IgD-negative memory B cell (primary cell): ENCODE data around the gene CARM1. TPM values are rescaled to one million over a fixed set of nuclear protein-coding genes. Genes with fewer than 3 reads are reported as not detected.
"Not testable (repeated sequence)": the region's sequence is repeated elsewhere in the genome, so short reads cannot be mapped to it uniquely, and the experiment has no call there.

ENCODE experiments used
- H3K27ac Mint-ChIP-seq, 3 donors: one replicate each; pipeline ENCODE4 v1.8.0; 2020 to 2022; ENCODE audit warnings: mild to moderate bottlenecking in 3 of 3, mixed read lengths in 3 of 3, moderate library complexity in 1 of 3
- H3K27me3 Mint-ChIP-seq: one replicate; pipeline ENCODE4 v1.8.0; 2021; ENCODE audit warnings: mixed read lengths
- H3K36me3 Mint-ChIP-seq: one replicate; pipeline ENCODE4 v1.8.0; 2020; ENCODE audit warnings: mild to moderate bottlenecking, mixed read lengths
- H3K4me1 Mint-ChIP-seq, 3 donors: one replicate each; pipeline ENCODE4 v1.8.0; 2020 to 2022; ENCODE audit warnings: mixed read lengths in 3 of 3, mild to moderate bottlenecking in 1 of 3
- H3K4me3 Mint-ChIP-seq, 4 donors: one replicate each; pipeline ENCODE4 v1.8.0; 2020 to 2022; ENCODE audit warnings: mild to moderate bottlenecking in 4 of 4, mixed read lengths in 4 of 4, moderate library complexity in 3 of 4
- H3K9me3 Mint-ChIP-seq, 3 donors: one replicate each; pipeline ENCODE4 v1.8.0; 2020 to 2021; ENCODE audit warnings: mixed read lengths in 3 of 3, mild to moderate bottlenecking in 1 of 3
- polyA plus RNA-seq: library from polyadenylated mRNA; unstranded; fragments of 300-500 nt; fragmentation: Illumina TruSeq; gene quantifications from one replicate; pipeline ENCODE4 v1.2.3, GENCODE V29; 2021

Gene CARM1
- polyA plus RNA-seq, 1 donor from 2014 or later, result 1.4 TPM

DNA sequence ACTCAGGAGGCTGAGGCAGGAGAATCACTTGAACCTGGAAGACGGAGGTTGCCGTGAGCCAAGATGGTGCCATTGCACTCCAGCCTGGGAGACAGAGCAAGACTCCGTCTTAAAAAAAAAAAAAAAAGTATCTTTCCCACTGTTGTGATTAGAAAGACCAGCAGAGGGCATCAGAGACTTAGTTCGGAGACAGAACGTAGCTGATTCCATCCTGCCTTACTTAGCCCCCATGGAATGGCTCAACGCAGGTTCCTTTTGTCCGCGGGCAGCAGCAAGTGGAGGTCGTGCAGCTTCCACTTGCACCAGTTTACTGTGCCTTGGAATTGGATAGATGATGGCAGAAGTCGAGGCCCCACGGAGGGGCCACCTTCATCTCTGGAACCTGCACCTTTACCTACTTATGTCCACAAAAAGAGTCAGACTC, 65.3 kb downstream of the CARM1 start:
- no peak overlapping the region for H3K4me3 Mint-ChIP-seq
- H3K4me1 Mint-ChIP-seq, result peaks cover 0 to 3% (median 2%) of the 10 kb centered on the region in 3 donors
- no peaks in the 10 kb centered on the region for H3K36me3 Mint-ChIP-seq
- peak overlapping the region in 1 of 3 donors; percentile 80 for H3K27ac Mint-ChIP-seq
- H3K27me3 Mint-ChIP-seq, result no peaks in the 10 kb centered on the region
- no peaks in the 10 kb centered on the region for H3K9me3 Mint-ChIP-seq

- not testable (repeated sequence) for H3K4me1 Mint-ChIP-seq, H3K4me3 Mint-ChIP-seq, H3K27ac Mint-ChIP-seq, H3K27me3 Mint-ChIP-seq, H3K9me3 Mint-ChIP-seq, H3K36me3 Mint-ChIP-seq
These were observed 70.3 kb downstream of the CARM1 start for GRCh38 chr19:10941649-10942048.

GRCh38 chr19:10943412-10943811, 72.1 kb downstream of the CARM1 start:
- H3K9me3 Mint-ChIP-seq, H3K36me3 Mint-ChIP-seq, H3K27me3 Mint-ChIP-seq, H3K4me1 Mint-ChIP-seq, H3K27ac Mint-ChIP-seq, H3K4me3 Mint-ChIP-seq: not testable (repeated sequence)

GRCh38 chr19:10945264-10945663, 73.9 kb downstream of the CARM1 start:
- H3K27ac Mint-ChIP-seq, result no peak overlapping the region
- no peaks in the 10 kb centered on the region for H3K36me3 Mint-ChIP-seq
- peaks cover 0 to 6% (median 4%) of the 10 kb centered on the region in 3 donors for H3K4me1 Mint-ChIP-seq
- no peaks in the 10 kb centered on the region for H3K9me3 Mint-ChIP-seq
- no peak overlapping the region for H3K4me3 Mint-ChIP-seq
- H3K27me3 Mint-ChIP-seq, result no peaks in the 10 kb centered on the region

DNA sequence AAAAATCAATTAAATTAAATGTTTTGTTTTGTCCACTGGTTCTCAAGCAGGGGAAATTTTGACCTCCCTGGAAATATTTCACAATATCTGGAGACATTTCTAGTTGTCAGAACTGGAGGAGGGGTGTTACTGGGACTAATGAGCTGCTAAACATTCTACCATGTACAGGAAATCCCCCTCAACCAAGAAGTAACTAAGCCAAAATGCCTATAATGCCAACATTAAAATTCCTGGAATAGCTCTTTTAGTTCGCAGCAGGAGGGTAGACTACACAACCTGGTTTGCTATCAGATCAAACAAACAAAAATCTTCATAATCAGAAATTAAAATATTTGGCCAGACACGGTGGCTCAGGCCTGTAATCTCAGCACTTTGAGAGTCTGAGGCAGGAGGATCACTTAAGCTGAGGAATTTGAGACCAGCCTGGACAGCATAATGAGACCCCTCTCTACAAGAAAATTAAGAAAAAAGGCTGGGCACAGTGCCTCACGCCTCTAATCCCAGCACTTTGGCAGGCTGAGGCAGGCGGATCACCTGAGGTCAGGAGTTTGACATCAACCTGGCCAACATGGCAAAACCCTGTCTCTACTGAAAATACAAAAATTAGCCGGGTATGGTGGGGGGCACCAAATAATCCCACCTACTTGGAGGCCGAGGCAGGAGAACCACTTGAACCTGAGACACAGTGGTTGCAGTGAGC, 75.8 kb downstream of the CARM1 start:
- no peak overlapping the region for H3K27ac Mint-ChIP-seq

GRCh38 chr19:10952809-10953208, 81.5 kb downstream of the CARM1 start:
- peaks cover 0 to 5% (median 5%) of the 10 kb centered on the region in 3 donors for H3K4me1 Mint-ChIP-seq
- H3K27ac Mint-ChIP-seq, result peak overlapping the region in 2 of 3 donors; percentile 25 to 47
- peaks cover 1% of the 10 kb centered on the region for H3K36me3 Mint-ChIP-seq
- H3K4me3 Mint-ChIP-seq, result no peak overlapping the region
- H3K9me3 Mint-ChIP-seq, result no peaks in the 10 kb centered on the region
- no peaks in the 10 kb centered on the region for H3K27me3 Mint-ChIP-seq

More for the DNA sequence above, 75.8 kb downstream of the CARM1 start:
- Mint-ChIP-seq H3K9me3 (no peaks in the 10 kb centered on the region), H3K4me3 (peak overlapping the region in 1 of 4 donors; percentile 41), H3K36me3 (no peaks in the 10 kb centered on the region), H3K4me1 (peaks cover 0 to 4% (median 1%) of the 10 kb centered on the region in 3 donors), H3K27me3 (no peaks in the 10 kb centered on the region)

- H3K4me1 Mint-ChIP-seq, result peaks cover 21 to 25% (median 25%) of the 10 kb centered on the region in 3 donors
- H3K9me3 Mint-ChIP-seq, H3K36me3 Mint-ChIP-seq, H3K27me3 Mint-ChIP-seq: not testable (repeated sequence)
- peak overlapping the region in 2 of 3 donors; percentile 63 to 99 for H3K27ac Mint-ChIP-seq
- H3K4me3 Mint-ChIP-seq, result peak overlapping the region; percentile 86 to 95 (median 92)
These were observed 88.1 kb downstream of the CARM1 start for GRCh38 chr19:10959277-10959968.

DNA sequence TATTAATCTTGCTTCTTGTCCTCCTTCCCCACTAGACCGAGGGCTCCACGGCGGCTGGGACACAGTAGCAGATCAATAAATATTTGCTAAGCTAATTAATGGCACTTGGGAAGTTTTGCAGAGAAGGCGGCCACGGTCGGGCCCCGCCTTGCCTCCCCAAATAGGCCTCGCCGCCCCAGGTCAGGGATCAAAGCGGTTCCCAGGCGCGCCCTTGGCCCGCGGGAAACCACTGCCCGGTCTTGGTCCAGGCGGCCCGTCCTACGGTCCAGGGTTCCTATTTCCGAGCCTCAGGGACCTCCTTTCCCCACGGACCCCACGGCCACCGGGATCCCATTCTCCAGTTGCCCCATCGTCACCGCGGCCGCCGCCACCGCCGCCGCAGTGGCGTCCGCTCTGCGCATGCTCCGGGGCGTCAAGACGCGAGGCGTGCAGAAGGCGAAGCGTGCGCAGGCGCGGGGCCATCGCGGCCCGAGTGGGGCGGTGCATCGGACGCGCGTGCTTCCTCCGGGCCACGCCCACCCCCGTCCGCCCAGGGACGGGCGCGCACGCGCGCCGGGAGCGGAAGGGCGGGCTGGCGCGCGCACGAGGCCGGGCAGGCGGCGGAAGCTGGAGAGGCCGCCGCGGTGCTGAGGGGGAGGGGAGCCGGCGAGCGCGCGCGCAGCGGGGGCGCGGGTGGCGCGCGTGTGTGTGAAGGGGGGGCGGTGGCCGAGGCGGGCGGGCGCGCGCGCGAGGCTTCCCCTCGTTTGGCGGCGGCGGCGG, 89.1 kb downstream of the CARM1 start, which contains the start of gene SMARCA4:
Gene SMARCA4, plus strand, starts transcription at position 717 of the 759 bp plus-strand sequence. CDS start 23,122 bp downstream, outside the sequence.
- Mint-ChIP-seq H3K27me3 (no peaks in the 10 kb centered on the region), H3K27ac (peak within 1 kb of the TSS; percentile 78 to 99 (median 96)), H3K4me3 (peak within 1 kb of the TSS; percentile 88 to 97 (median 96)), H3K4me1 (peaks cover 21 to 25% (median 25%) of the 10 kb centered on the region in 3 donors), H3K36me3 (peaks cover 2% of the 10 kb centered on the region), H3K9me3 (no peaks in the 10 kb centered on the region)

- H3K36me3 Mint-ChIP-seq, result peaks cover 2% of the 10 kb centered on the region
- no peaks in the 10 kb centered on the region for H3K27me3 Mint-ChIP-seq
- H3K4me1 Mint-ChIP-seq, result peaks cover 21 to 28% (median 26%) of the 10 kb centered on the region in 3 donors
- peak overlapping the region; percentile 73 to 99 (median 91) for H3K27ac Mint-ChIP-seq
- H3K9me3 Mint-ChIP-seq, result no peaks in the 10 kb centered on the region
- peak overlapping the region; percentile 88 to 97 (median 96) for H3K4me3 Mint-ChIP-seq
These were observed 89.9 kb downstream of the CARM1 start for GRCh38 chr19:10961073-10961860.

DNA sequence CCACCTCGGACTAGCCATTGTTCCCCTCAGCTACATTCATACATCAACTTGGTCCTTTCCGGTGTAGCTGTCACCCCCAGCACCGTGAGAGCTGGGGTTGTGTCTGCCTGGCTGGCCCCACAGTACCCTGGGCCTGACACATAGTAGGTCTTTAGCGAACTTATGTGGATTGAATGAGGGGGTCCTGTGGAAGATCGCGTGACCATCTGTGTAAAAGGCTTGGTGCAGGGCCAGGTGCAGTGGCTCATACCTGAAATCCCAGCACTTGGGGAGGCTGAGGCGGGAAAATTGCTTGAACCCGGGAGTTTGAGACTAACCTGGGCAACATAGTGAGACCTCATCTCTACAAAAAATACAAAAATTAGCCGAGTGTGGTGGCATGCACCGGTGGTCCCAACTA, 91.5 kb downstream of the CARM1 start:
- Mint-ChIP-seq H3K9me3 (no peaks in the 10 kb centered on the region), H3K4me1 (peaks cover 24 to 30% (median 28%) of the 10 kb centered on the region in 3 donors), H3K27ac (peak overlapping the region; percentile 63 to 99 (median 95)), H3K36me3 (peaks cover 2% of the 10 kb centered on the region), H3K4me3 (peak overlapping the region in 3 of 4 donors; percentile 62 to 96 (median 78)), H3K27me3 (no peaks in the 10 kb centered on the region)

DNA sequence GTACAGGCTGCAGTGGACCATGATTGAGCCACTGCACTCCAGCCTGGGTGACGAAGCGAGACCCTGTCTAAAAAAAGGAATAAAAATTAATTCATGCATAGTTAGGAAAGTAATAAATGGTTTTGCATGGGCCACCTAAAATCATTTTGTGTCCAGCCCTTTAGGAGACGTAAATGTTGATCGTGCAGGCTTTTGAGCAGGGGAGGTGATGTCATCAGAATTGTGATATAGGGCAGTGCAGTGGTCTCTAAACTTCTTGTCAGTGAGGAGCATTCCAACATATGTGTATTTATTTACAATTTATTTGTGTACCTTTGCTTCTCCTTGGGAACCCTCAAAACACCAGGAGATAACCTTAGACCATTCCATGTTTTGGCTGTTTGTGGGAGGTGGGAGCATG, 92.5 kb downstream of the CARM1 start:
- peak overlapping the region; percentile 34 to 96 (median 76) for H3K4me3 Mint-ChIP-seq
- H3K27ac Mint-ChIP-seq, result peak overlapping the region; percentile 62 to 99 (median 63)
- H3K4me1 Mint-ChIP-seq, result peaks cover 31 to 37% (median 37%) of the 10 kb centered on the region in 3 donors
- H3K36me3 Mint-ChIP-seq, result peaks cover 4% of the 10 kb centered on the region
- H3K27me3 Mint-ChIP-seq, result no peaks in the 10 kb centered on the region
- no peaks in the 10 kb centered on the region for H3K9me3 Mint-ChIP-seq

DNA sequence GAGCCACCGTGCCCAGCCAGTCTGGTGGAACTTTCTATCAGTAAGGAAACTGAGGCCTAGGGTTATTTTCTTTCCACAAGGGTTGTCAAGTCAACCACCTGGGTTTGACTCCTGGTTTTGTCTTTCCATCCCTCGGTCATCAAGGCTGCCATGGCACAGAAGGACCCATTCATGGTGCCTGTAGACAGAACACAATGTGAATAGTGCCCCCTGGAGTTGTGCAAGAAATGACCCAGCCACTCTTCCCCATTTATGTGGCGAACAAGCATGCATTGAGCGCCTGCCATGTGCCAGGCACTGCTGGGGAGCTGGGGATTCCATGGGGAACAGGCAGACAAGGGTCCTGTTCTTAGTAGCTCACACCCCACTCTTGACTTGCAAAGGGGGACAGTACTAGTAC, 93.5 kb downstream of the CARM1 start:
- peak overlapping the region in 2 of 3 donors; percentile 62 to 99 for H3K27ac Mint-ChIP-seq
- no peaks in the 10 kb centered on the region for H3K9me3 Mint-ChIP-seq
- H3K36me3 Mint-ChIP-seq, result peaks cover 4% of the 10 kb centered on the region
- H3K4me3 Mint-ChIP-seq, result peak overlapping the region in 1 of 4 donors; percentile 96
- H3K4me1 Mint-ChIP-seq, result peaks cover 36 to 43% (median 39%) of the 10 kb centered on the region in 3 donors
- no peaks in the 10 kb centered on the region for H3K27me3 Mint-ChIP-seq

- H3K4me1 Mint-ChIP-seq, result peaks cover 36 to 46% (median 40%) of the 10 kb centered on the region in 3 donors
- H3K9me3 Mint-ChIP-seq, result no peaks in the 10 kb centered on the region
- H3K27ac Mint-ChIP-seq, result no peak overlapping the region
- H3K36me3 Mint-ChIP-seq, result peaks cover 4% of the 10 kb centered on the region
- peak overlapping the region in 2 of 4 donors; percentile 24 to 96 for H3K4me3 Mint-ChIP-seq
- H3K27me3 Mint-ChIP-seq, result no peaks in the 10 kb centered on the region
These were observed 94.0 kb downstream of the CARM1 start for GRCh38 chr19:10965398-10965797.

DNA sequence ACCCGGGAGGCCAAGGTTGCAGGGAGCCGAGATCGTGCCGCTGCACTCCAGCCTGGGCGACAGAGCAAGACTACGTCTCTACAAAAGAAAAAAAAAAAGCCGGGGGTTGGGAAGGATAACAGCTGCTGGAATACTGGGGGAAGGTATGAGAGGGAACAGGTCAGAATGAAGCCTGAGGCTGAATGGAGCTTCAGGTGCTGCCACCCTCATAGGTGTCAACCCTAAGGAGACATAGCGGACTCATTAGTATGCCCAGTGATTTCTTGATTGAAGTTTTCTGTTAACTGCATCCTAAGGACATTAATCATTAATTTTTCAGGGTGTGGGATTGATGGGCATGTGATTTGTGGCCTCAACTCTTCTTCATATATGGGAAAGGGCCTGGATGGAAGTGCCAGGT, 95.5 kb downstream of the CARM1 start:
- H3K4me3 Mint-ChIP-seq, result peak overlapping the region in 1 of 4 donors; percentile 19

More for the DNA sequence above, 95.5 kb downstream of the CARM1 start:
- Mint-ChIP-seq H3K4me1 (peaks cover 38 to 45% (median 40%) of the 10 kb centered on the region in 3 donors), H3K36me3 (peaks cover 4% of the 10 kb centered on the region), H3K27me3 (no peaks in the 10 kb centered on the region), H3K9me3 (no peaks in the 10 kb centered on the region), H3K27ac (no peak overlapping the region)
